Right lobe of liver (tissue), 6 donors: ENCODE results near the gene RPRD1A. TPM values are rescaled to one million over a fixed set of nuclear protein-coding genes. Genes with fewer than 3 reads are reported as not detected.
"Not testable (repeated sequence)": the region's sequence is repeated elsewhere in the genome, so short reads cannot be mapped to it uniquely, and the experiment has no call there.

Experiments used
- ATAC-seq, 4 donors: fragments of 200-7000 bp; cut with Tn5 transposase; one replicate each; pipeline ENCODE4 v1.9.1; 2020; ENCODE audit warnings: mild to moderate bottlenecking in 4 of 4, moderate library complexity in 4 of 4
- DNase-seq, 3 donors: peaks; one replicate each; pipeline ENCODE4 v3.0.0-alpha.2; 2020
- H3K27ac ChIP-seq, 3 donors: fragments of 200-600 bp; one replicate each; pipeline ENCODE4 v1.8.0; 2022
- H3K27me3 ChIP-seq, 2 donors: fragments of 200-600 bp; one replicate each; pipeline ENCODE4 v1.8.0; 2022
- H3K36me3 ChIP-seq, 4 donors: fragments of 200-600 bp; sonication (generic) in 1 of 4; one replicate each; pipeline versions ENCODE4 v1.5.1 to v1.8.0; 2017 to 2022; ENCODE audit warnings: control low read depth in 1 of 4
- H3K4me1 ChIP-seq, 4 donors: fragments of 200-600 bp; sonication (generic) in 1 of 4; one replicate each; pipeline versions ENCODE4 v1.5.1 to v1.8.0; 2017 to 2022; ENCODE audit warnings: control low read depth in 1 of 4
- H3K4me3 ChIP-seq, 3 donors: fragments of 200-600 bp; one replicate each; pipeline ENCODE4 v1.8.0; 2022
- H3K9me3 ChIP-seq, 4 donors: fragments of 200-600 bp; sonication (generic) in 1 of 4; one replicate each; pipeline versions ENCODE4 v1.5.1 to v1.8.0; 2017 to 2022; ENCODE audit warnings: control low read depth in 1 of 4
- CTCF ChIP-seq, 4 donors: fragments of 200-600 bp in 3 of 4; fragments of 450-650 bp in 1 of 4; IDR thresholded peaks; one replicate each; pipeline versions ENCODE4 v1.5.1 to v1.8.0; 2016 to 2022; ENCODE audit warnings: antibody characterized with exemption in 4 of 4, mild to moderate bottlenecking in 2 of 4
- POLR2A ChIP-seq: fragments of 450-650 bp; IDR thresholded peaks from one replicate; pipeline ENCODE4 v1.6.1; 2017; ENCODE audit warnings: antibody characterized with exemption, mild to moderate bottlenecking
- WGBS: methylation state at CpG from one replicate; pipeline ENCODE4 v1.1.6; 2018; ENCODE audit warnings: low coverage, low lambda C conversion rate; ENCODE audit not compliant: insufficient coverage; ENCODE audit errors: missing lambda C conversion rate; 5-methylcytosine and 5-hydroxymethylcytosine counted together
- intact Hi-C, 2 donors: fragments of 100-400 bp; cut with DNase I; formaldehyde crosslinking; loops; one replicate each; pipeline versions ENCODE4 v1.11.2 to v1.14.1; 2022
- total RNA-seq, 6 experiments: library from RNA; depleted of rRNA in 2 of 6; stranded (reverse); fragments of >200 nt in 2 of 6; fragmentation: NEBNext Ultra II Directional in 3 of 6; extraction: Animal tissue kit (Norgen Biotek cat#: 25700) in 3 of 6; gene quantifications; one replicate each; pipeline versions ENCODE4 v1.1.0 to v1.2.4, GENCODE V29; 2016 to 2023
- donor health status: DM: no; HTN: yes; CAD: no.
- donor health status: DM: no; HTN: no; CAD: no.
- donor health status: DM: no; HTN: no; CAD: no.
- donor health status: DM: no; HTN: yes; CAD: no.
- donor health status: DM: no; HTN: yes; CAD: no.

The RPRD1A gene
- total RNA-seq, 6 experiments from 2014 or later = 14.4 to 28.6 (median 20.9) TPM

- Histone ChIP-seq H3K27ac (no peak overlapping the region), H3K4me3 (no peak overlapping the region), H3K36me3 (no peaks in the 10 kb centered on the region), H3K9me3 (no peaks in the 10 kb centered on the region), H3K4me1 (peaks cover 0 to 10% (median 0%) of the 10 kb centered on the region in 4 donors), H3K27me3 (no peaks in the 10 kb centered on the region)
- DNase-seq (no peak), ATAC-seq (no peak)
- TF ChIP-seq CTCF (IDR thresholded peaks at IDR 0.05) (no peak), POLR2A (no peak)
- intact Hi-C loops = no loop called here
These were observed 97.7 kb downstream of the RPRD1A start for GRCh38 chr18:35969676-35970075.

GRCh38 chr18:35968278-35968880, 99.0 kb downstream of the RPRD1A start:
- Histone ChIP-seq H3K27me3 (no peaks in the 10 kb centered on the region), H3K4me1 (peaks cover 0 to 2% (median 0%) of the 10 kb centered on the region in 4 donors), H3K36me3 (no peaks in the 10 kb centered on the region), H3K4me3 (no peak overlapping the region), H3K9me3 (no peaks in the 10 kb centered on the region), H3K27ac (no peak overlapping the region)
- DNase-seq = no peak
- 75% methylated on average over 6 of the region's 9 CpGs for WGBS
- intact Hi-C loops = no loop called here
- no peak for TF ChIP-seq POLR2A
- TF ChIP-seq CTCF (IDR thresholded peaks at IDR 0.05) = no peak
- ATAC-seq = no peak

DNA sequence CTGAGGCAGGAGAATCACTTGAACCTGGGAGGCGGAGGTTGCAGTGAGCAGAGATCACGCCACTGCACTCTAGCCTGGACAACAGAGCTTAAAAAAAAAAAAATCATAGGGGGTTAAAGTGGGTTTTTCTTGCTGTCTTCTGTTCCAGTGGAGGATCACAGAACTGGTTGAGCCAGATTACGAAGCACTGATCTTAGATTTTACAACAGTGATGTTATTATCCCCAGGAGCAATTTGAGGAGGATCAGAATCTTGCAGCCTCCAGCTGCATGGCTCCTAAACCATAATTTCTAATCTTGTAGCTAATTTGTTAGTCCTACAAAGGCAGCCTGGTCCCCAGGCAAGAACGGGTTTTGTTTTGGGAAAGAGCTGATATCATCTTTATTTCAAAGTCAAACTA, 99.5 kb downstream of the RPRD1A start:
- DNase-seq, ATAC-seq, intact Hi-C loops, H3K4me1 ChIP-seq, H3K9me3 ChIP-seq, H3K36me3 ChIP-seq, H3K4me3 ChIP-seq, H3K27ac ChIP-seq, H3K27me3 ChIP-seq: not testable (repeated sequence)
- 93% methylated on average over 4 of the region's 4 CpGs for WGBS

GRCh38 chr18:35964319-35964718, 103.0 kb downstream of the RPRD1A start:
- no peak for ATAC-seq
- no peak for DNase-seq
- Histone ChIP-seq H3K27ac (no peak overlapping the region), H3K4me3 (no peak overlapping the region), H3K4me1 (no peaks in the 10 kb centered on the region), H3K9me3 (no peaks in the 10 kb centered on the region), H3K36me3 (no peaks in the 10 kb centered on the region), H3K27me3 (no peaks in the 10 kb centered on the region)
- TF ChIP-seq CTCF (IDR thresholded peaks at IDR 0.05) (no peak), POLR2A (no peak)
- intact Hi-C loops = no loop called here

DNA sequence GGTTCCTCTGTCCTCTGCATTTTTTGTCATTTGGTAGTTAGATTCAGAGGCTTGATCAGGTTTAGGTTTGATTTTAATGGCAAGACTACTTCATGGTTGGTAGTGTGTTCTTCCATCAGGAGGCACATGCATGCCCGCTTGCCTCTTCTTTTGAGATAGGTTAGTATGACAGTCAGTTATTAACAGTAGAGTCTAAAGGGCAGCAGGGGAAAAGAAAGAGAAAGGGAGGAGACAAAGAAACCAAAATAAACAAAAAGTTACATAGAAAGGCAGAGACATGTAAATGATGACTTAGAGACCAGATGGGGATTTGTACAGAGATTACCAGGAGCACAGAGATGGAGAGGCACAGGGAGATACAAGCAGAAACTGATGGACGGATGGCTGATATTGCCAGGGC, 105.0 kb downstream of the RPRD1A start:
- ATAC-seq (peak in 2 of 4 donors; percentile 30 to 56), DNase-seq (no peak)
- WGBS = 63% methylated on average over 2 of the region's 2 CpGs
- no peaks in the 10 kb centered on the region for H3K9me3 ChIP-seq
- intact Hi-C loops = no loop called here
- H3K4me3 ChIP-seq = no peak overlapping the region
- no peak overlapping the region for H3K27ac ChIP-seq
- no peak for TF ChIP-seq POLR2A
- no peak for TF ChIP-seq CTCF (IDR thresholded peaks at IDR 0.05)
- H3K27me3 ChIP-seq = no peaks in the 10 kb centered on the region
- H3K4me1 ChIP-seq = no peaks in the 10 kb centered on the region
- no peaks in the 10 kb centered on the region for H3K36me3 ChIP-seq
